ENCODE data around the gene RAB17.

The RAB17 gene

DNA sequence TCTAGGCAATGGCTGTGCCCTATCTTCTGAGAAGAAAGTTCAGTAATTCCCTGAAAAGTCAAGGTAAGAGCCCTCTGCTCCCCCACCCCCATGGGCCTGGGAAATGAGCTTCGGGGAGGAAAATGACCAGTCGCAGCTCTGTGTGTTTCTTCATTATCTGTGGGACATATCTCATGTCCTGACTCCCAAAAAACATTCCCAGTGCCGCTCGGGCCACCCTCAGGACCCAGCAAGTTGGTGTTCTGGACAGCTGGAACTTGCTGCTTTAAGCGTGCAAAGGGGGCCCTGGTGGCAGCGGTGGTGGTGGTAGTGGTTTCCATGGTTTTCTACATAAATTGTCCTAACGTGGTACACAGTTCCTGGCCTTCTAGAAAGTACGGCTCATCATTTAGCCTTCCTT is 41.3 kb downstream of the RAB17 start (continued):
- TF ChIP-seq, protein P1, sequence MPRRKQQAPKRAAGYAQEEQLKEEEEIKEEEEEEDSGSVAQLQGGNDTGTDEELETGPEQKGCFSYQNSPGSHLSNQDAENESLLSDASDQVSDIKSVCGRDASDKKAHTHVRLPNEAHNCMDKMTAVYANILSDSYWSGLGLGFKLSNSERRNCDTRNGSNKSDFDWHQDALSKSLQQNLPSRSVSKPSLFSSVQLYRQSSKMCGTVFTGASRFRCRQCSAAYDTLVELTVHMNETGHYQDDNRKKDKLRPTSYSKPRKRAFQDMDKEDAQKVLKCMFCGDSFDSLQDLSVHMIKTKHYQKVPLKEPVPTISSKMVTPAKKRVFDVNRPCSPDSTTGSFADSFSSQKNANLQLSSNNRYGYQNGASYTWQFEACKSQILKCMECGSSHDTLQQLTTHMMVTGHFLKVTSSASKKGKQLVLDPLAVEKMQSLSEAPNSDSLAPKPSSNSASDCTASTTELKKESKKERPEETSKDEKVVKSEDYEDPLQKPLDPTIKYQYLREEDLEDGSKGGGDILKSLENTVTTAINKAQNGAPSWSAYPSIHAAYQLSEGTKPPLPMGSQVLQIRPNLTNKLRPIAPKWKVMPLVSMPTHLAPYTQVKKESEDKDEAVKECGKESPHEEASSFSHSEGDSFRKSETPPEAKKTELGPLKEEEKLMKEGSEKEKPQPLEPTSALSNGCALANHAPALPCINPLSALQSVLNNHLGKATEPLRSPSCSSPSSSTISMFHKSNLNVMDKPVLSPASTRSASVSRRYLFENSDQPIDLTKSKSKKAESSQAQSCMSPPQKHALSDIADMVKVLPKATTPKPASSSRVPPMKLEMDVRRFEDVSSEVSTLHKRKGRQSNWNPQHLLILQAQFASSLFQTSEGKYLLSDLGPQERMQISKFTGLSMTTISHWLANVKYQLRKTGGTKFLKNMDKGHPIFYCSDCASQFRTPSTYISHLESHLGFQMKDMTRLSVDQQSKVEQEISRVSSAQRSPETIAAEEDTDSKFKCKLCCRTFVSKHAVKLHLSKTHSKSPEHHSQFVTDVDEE (CRISPR knock-in tag; IDR thresholded peaks at IDR 0.05), result no peak
- TF ChIP-seq ARNTL (CRISPR knock-in tag; IDR thresholded peaks at IDR 0.05; ENCODE audit: borderline replicate concordance, low read depth), result no peak
- no peak for TF ChIP-seq TCF4 (CRISPR knock-in tag; IDR thresholded peaks at IDR 0.05; ENCODE audit: borderline replicate concordance)
- no peak for TF ChIP-seq BACH2 (CRISPR knock-in tag; IDR thresholded peaks at IDR 0.05; ENCODE audit: borderline replicate concordance)
- no peak for TF ChIP-seq PPARA (CRISPR knock-in tag; IDR thresholded peaks at IDR 0.05; ENCODE audit: borderline replicate concordance)
- no peak for TF ChIP-seq ISL1 (CRISPR knock-in tag; IDR thresholded peaks at IDR 0.05)

DNA sequence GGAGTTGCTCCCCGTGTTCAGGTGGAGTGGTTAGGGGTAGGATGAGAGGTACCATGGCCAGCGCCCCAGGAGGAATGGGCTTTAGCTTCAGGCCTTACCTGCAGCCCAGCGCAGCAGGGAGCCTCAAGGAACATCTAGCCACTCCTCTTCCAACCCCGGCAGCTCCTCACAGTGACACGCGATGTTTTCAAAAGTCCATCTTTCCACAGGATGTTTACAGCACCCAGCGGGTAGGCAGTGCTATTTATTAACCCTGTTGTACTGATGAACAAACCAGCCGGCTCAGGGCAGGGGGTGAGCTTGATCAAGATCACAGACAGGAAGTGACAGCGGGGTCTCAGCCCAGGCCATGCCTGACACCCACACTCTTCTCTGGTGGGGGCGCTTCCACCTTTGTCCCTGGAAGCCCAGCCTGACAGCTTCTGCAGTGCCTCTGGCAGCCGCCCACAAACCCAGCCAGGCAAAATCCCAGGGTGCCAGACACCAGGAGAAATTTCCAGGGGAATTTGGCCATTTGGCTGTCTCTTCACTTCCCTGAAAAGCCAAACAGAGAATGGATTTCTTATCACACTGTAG is 42.6 kb downstream of the RAB17 start:
- no peak for ATAC-seq
- TF ChIP-seq, protein P2, sequence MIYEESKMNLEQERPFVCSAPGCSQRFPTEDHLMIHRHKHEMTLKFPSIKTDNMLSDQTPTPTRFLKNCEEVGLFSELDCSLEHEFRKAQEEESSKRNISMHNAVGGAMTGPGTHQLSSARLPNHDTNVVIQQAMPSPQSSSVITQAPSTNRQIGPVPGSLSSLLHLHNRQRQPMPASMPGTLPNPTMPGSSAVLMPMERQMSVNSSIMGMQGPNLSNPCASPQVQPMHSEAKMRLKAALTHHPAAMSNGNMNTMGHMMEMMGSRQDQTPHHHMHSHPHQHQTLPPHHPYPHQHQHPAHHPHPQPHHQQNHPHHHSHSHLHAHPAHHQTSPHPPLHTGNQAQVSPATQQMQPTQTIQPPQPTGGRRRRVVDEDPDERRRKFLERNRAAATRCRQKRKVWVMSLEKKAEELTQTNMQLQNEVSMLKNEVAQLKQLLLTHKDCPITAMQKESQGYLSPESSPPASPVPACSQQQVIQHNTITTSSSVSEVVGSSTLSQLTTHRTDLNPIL (CRISPR knock-in tag; IDR thresholded peaks at IDR 0.05; ENCODE audit: low read depth), result no peak
- TF ChIP-seq RARB (CRISPR knock-in tag; IDR thresholded peaks at IDR 0.05) (no peak), ZFP3 (CRISPR knock-in tag; IDR thresholded peaks at IDR 0.05) (no peak), ZNF70 (CRISPR knock-in tag; IDR thresholded peaks at IDR 0.05) (no peak), OSR1 (CRISPR knock-in tag; IDR thresholded peaks at IDR 0.05) (no peak), GLIS3 (CRISPR knock-in tag; IDR thresholded peaks at IDR 0.05) (no peak), PPARA (CRISPR knock-in tag; IDR thresholded peaks at IDR 0.05; ENCODE audit: borderline replicate concordance) (no peak), TOX (CRISPR knock-in tag; IDR thresholded peaks at IDR 0.05; ENCODE audit: borderline replicate concordance) (no peak), ZNF565 (CRISPR knock-in tag; conservative IDR thresholded peaks at IDR 0.05; ENCODE audit: low read depth) (no peak), ZFP30 (CRISPR knock-in tag; IDR thresholded peaks at IDR 0.05) (no peak), ZNF8 (CRISPR knock-in tag; IDR thresholded peaks at IDR 0.05) (no peak), TCF4 (CRISPR knock-in tag; IDR thresholded peaks at IDR 0.05; ENCODE audit: borderline replicate concordance) (no peak), ESRRG (CRISPR knock-in tag; IDR thresholded peaks at IDR 0.05) (no peak), CSDC2 (CRISPR knock-in tag; IDR thresholded peaks at IDR 0.05) (no peak), ARNTL (CRISPR knock-in tag; IDR thresholded peaks at IDR 0.05; ENCODE audit: borderline replicate concordance, low read depth) (no peak)
- TF ChIP-seq, protein P3, sequence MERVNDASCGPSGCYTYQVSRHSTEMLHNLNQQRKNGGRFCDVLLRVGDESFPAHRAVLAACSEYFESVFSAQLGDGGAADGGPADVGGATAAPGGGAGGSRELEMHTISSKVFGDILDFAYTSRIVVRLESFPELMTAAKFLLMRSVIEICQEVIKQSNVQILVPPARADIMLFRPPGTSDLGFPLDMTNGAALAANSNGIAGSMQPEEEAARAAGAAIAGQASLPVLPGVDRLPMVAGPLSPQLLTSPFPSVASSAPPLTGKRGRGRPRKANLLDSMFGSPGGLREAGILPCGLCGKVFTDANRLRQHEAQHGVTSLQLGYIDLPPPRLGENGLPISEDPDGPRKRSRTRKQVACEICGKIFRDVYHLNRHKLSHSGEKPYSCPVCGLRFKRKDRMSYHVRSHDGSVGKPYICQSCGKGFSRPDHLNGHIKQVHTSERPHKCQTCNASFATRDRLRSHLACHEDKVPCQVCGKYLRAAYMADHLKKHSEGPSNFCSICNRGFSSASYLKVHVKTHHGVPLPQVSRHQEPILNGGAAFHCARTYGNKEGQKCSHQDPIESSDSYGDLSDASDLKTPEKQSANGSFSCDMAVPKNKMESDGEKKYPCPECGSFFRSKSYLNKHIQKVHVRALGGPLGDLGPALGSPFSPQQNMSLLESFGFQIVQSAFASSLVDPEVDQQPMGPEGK (CRISPR knock-in tag; IDR thresholded peaks at IDR 0.05; ENCODE audit: borderline replicate concordance), result no peak
- TF ChIP-seq, protein P1 (CRISPR knock-in tag; IDR thresholded peaks at IDR 0.05), result no peak

DNA sequence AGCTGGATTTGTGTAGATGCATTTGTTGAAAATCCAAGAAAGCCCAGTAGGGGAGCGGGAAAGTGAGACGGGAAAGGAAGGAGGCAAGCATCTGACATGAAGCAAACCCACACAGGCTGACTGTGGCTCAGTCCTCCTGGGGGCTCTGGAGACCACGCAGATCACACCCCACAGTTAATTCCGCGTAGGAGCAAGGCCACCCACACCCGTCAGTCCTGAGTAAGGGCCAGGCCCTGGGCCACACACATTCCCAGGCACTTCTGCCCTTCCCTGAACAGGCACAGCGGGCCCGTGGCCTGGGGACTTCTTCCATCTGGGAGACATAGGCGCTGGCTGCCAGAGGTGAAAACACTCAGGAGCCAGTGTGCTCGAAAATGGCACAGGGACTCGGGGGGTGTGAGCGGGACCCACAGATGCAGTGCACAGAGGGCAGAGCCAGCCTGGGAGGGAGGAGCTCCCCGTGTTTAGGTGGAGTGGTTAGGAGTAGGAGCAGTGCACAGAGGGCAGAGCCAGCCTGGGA is 43.6 kb downstream of the RAB17 start:
- TF ChIP-seq GLIS3 (CRISPR knock-in tag; IDR thresholded peaks at IDR 0.05), result no peak
- TF ChIP-seq, protein P3 (CRISPR knock-in tag; IDR thresholded peaks at IDR 0.05; ENCODE audit: borderline replicate concordance), result no peak
- no peak for TF ChIP-seq SNAI2 (CRISPR knock-in tag; IDR thresholded peaks at IDR 0.05)
- TF ChIP-seq, protein P4, sequence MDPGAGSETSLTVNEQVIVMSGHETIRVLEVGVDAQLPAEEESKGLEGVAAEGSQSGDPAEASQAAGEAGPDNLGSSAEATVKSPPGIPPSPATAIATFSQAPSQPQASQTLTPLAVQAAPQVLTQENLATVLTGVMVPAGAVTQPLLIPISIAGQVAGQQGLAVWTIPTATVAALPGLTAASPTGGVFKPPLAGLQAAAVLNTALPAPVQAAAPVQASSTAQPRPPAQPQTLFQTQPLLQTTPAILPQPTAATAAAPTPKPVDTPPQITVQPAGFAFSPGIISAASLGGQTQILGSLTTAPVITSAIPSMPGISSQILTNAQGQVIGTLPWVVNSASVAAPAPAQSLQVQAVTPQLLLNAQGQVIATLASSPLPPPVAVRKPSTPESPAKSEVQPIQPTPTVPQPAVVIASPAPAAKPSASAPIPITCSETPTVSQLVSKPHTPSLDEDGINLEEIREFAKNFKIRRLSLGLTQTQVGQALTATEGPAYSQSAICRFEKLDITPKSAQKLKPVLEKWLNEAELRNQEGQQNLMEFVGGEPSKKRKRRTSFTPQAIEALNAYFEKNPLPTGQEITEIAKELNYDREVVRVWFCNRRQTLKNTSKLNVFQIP (CRISPR knock-in tag; IDR thresholded peaks at IDR 0.05; ENCODE audit: borderline replicate concordance, low read depth), result no peak
- no peak for TF ChIP-seq PPARA (CRISPR knock-in tag; IDR thresholded peaks at IDR 0.05; ENCODE audit: borderline replicate concordance)
- no peak; the same call in 2 of the 3 replicates for ATAC-seq

Measured in SK-N-SH treated with all-trans-retinoic acid at 6 μM for 48 hours (cell line).